HL-60 (cell line): ENCODE results near the gene SAMD9L.

ENCODE experiments used
- CTCF ChIP-seq: IDR thresholded peaks from one replicate; pipeline ENCODE4 v1.5.1; 2011; ENCODE audit warnings: low read length, control low read depth, inconsistent platforms; ENCODE audit not compliant: insufficient read depth
- GABPA ChIP-seq: IDR thresholded peaks from 2 replicates; pipeline ENCODE4 v1.6.1; 2012; ENCODE audit warnings: low read depth
- POLR2AphosphoS5 ChIP-seq: IDR thresholded peaks from 2 replicates; pipeline ENCODE4 v1.6.1; 2012; ENCODE audit warnings: low read depth

GRCh38 chr7:93196336-93196735 is 48.2 kb upstream of the SAMD9L start:
- no peak for TF ChIP-seq GABPA
- no peak for TF ChIP-seq CTCF
- TF ChIP-seq POLR2AphosphoS5, result no peak
